ENCODE data around the gene GJB5. TPM values are rescaled to one million over a fixed set of nuclear protein-coding genes. Genes with fewer than 3 reads are reported as not detected.

The GJB5 gene
- polyA plus RNA-seq, 1 donor (not counting 4 experiments of a cell fraction or from before 2014, with no cell fraction given) = 169 TPM

- DNase-seq (ENCODE audit: low read depth, low spot score) (no peak), FAIRE-seq (no peak)
- dilution Hi-C loops (cut with MboI; ENCODE audit: extremely low pct_ligation_motif_present, low sequenced_read_pairs) = no loop called here
- no peak overlapping the region for H3K27ac ChIP-seq (ENCODE audit: control insufficient read depth, insufficient read depth, low read length)
- no peak for TF ChIP-seq CTCF (optimal IDR thresholded peaks at IDR 0.05 in 1 of 3, IDR thresholded peaks at IDR 0.05 in 1 of 3, conservative IDR thresholded peaks at IDR 0.05 in 1 of 3; ENCODE audit: extremely low read depth in 1 of 3, insufficient read depth in 2 of 3, low read length in 3 of 3)
- TF ChIP-seq EZH2 (IDR thresholded peaks at IDR 0.05; ENCODE audit: low read length) = no peak
- no peak overlapping the region for H3K4me3 ChIP-seq (ENCODE audit: control insufficient read depth in 2 of 3, extremely low read depth in 1 of 3, insufficient read depth in 2 of 3, low read depth in 1 of 3, low read length in 3 of 3)
- H3K4me2 ChIP-seq (ENCODE audit: control insufficient read depth, extremely low read depth, insufficient read depth, low read depth, low read length) = no peak overlapping the region
- H3K4me1 ChIP-seq (ENCODE audit: control insufficient read depth, extremely low read depth, insufficient read depth, low read length) = no peaks in the 10 kb centered on the region
- H3K9me3 ChIP-seq (ENCODE audit: control insufficient read depth, low read depth, low read length) = no peaks in the 10 kb centered on the region
- H3K27me3 ChIP-seq (ENCODE audit: control insufficient read depth, extremely low read depth, insufficient read depth, low read length) = no peaks in the 10 kb centered on the region
- no peaks in the 10 kb centered on the region for H3K9me1 ChIP-seq (ENCODE audit: control insufficient read depth, extremely low read depth, insufficient read depth, low read length)
- no peaks in the 10 kb centered on the region for H3K79me2 ChIP-seq (ENCODE audit: control insufficient read depth, insufficient read depth, low read length)
- H3K36me3 ChIP-seq (ENCODE audit: control insufficient read depth in 2 of 2, extremely low read depth in 1 of 2, insufficient read depth in 2 of 2, low read length in 2 of 2) = no peaks in the 10 kb centered on the region
- H3K9ac ChIP-seq (ENCODE audit: control insufficient read depth, extremely low read depth, insufficient read depth, low read length) = no peak overlapping the region
- no peaks in the 10 kb centered on the region for H4K20me1 ChIP-seq (ENCODE audit: control insufficient read depth, extremely low read depth, insufficient read depth, low read length)
- no peak overlapping the region for H2AFZ ChIP-seq (ENCODE audit: control insufficient read depth, low read length)
These were observed 7.8 kb upstream of the GJB5 start for GRCh38 chr1:34746785-34747637.

- Histone ChIP-seq H3K36me3 (ENCODE audit: control insufficient read depth in 2 of 2, extremely low read depth in 1 of 2, insufficient read depth in 2 of 2, low read length in 2 of 2) (no peaks in the 10 kb centered on the region), H4K20me1 (ENCODE audit: control insufficient read depth, extremely low read depth, insufficient read depth, low read length) (no peaks in the 10 kb centered on the region), H3K9me1 (ENCODE audit: control insufficient read depth, extremely low read depth, insufficient read depth, low read length) (no peaks in the 10 kb centered on the region), H3K4me2 (ENCODE audit: control insufficient read depth, extremely low read depth, insufficient read depth, low read depth, low read length) (no peak overlapping the region), H3K27me3 (ENCODE audit: control insufficient read depth, extremely low read depth, insufficient read depth, low read length) (no peaks in the 10 kb centered on the region), H3K4me3 (ENCODE audit: control insufficient read depth in 2 of 3, extremely low read depth in 1 of 3, insufficient read depth in 2 of 3, low read depth in 1 of 3, low read length in 3 of 3) (no peak overlapping the region), H3K27ac (ENCODE audit: control insufficient read depth, insufficient read depth, low read length) (no peak overlapping the region), H3K9ac (ENCODE audit: control insufficient read depth, extremely low read depth, insufficient read depth, low read length) (no peak overlapping the region), H3K4me1 (ENCODE audit: control insufficient read depth, extremely low read depth, insufficient read depth, low read length) (no peaks in the 10 kb centered on the region), H3K79me2 (ENCODE audit: control insufficient read depth, insufficient read depth, low read length) (no peaks in the 10 kb centered on the region), H3K9me3 (ENCODE audit: control insufficient read depth, low read depth, low read length) (peaks cover 1% of the 10 kb centered on the region), H2AFZ (ENCODE audit: control insufficient read depth, low read length) (no peak overlapping the region)
- dilution Hi-C loops (cut with MboI; ENCODE audit: extremely low pct_ligation_motif_present, low sequenced_read_pairs) = no loop called here
- no peak for DNase-seq (ENCODE audit: low read depth, low spot score)
- TF ChIP-seq EZH2 (IDR thresholded peaks at IDR 0.05; ENCODE audit: low read length) = no peak
- TF ChIP-seq CTCF (optimal IDR thresholded peaks at IDR 0.05 in 1 of 3, IDR thresholded peaks at IDR 0.05 in 1 of 3, conservative IDR thresholded peaks at IDR 0.05 in 1 of 3; ENCODE audit: extremely low read depth in 1 of 3, insufficient read depth in 2 of 3, low read length in 3 of 3) = no peak
- no peak for FAIRE-seq
These were observed 7.3 kb upstream of the GJB5 start for GRCh38 chr1:34747638-34747941.

All from keratinocyte (primary cell).